Endometrium (tissue), 2 donors: ENCODE results near the gene DDX25.
"Not testable (repeated sequence)": the region's sequence is repeated elsewhere in the genome, so short reads cannot be mapped to it uniquely, and the experiment has no call there.

Source experiments
- FAIRE-seq: peaks from 2 replicates; lab custom pipeline; 2012; peaks lifted over from hg19 to GRCh38; lab: Jason Lieb, UNC
- donor health status: control.
- donor health status: control.

Gene DDX25

DNA sequence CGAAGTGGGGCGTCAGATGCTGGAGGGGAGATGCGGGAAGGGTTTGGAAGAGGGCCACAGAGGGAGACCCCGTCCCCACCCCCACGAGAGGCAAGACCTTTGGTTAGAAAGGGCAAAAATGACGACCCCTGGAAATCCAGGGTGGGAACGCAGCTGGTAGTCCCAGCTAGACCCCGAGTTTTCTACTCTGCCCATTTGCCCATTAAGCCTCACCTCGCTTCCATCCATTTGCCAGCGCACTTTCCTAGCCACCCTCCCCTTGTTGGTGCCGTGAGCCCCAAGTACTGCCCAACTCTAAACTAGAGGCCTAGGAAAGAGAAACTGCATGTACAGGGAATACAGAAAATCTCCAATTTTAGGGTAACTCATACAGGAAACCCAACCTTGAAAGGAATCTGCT, 370 bp downstream of the DDX25 start:
- FAIRE-seq, result no peak

DNA sequence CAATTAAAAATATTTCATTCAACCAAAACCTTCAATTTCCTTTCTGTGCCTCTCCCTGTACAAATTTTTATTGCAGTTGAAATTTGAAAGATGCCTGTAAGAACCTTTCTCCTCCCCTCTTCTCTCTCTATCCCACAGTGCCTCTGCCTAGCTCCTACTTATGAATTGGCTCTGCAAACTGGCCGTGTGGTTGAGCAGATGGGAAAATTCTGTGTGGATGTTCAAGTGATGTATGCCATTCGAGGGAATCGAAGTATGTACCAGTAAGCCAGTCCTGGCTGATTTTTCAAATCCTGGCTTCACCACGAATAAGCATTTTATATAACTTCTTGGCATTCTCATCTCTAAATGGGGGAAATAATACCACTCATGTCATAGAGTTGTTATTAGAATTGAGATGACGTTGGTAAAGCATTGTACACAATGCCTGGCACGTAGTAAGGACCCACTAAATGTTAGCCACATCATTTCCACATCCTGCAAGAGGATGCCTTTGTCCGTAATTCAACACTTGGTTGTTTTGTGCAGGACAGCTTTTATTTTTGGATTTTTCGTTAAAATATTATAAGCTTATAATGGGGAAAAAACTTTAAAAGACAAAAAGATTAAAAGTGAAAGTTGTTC, 6.0 kb downstream of the DDX25 start:
- FAIRE-seq, result no peak

DNA sequence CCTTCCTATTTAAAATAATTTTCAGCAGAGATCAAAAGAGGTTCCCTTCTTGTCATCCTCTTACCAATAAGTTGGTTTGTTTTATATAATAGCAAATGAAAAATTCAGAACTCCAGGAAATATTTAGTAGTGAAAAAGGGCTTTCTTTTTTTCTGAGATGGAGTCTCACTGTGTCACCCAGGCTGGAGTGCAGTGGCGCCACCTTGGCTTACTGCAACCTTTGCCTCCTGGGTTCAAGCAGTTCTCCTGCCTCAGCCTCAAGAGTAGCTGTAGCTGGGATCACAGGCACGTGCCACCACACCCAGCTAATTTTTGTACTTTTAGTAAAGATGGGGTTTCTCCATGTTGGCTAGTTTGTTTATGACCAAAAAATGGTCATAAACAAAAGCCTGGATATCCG, 10.3 kb downstream of the DDX25 start:
- FAIRE-seq, result not testable (repeated sequence)

DNA sequence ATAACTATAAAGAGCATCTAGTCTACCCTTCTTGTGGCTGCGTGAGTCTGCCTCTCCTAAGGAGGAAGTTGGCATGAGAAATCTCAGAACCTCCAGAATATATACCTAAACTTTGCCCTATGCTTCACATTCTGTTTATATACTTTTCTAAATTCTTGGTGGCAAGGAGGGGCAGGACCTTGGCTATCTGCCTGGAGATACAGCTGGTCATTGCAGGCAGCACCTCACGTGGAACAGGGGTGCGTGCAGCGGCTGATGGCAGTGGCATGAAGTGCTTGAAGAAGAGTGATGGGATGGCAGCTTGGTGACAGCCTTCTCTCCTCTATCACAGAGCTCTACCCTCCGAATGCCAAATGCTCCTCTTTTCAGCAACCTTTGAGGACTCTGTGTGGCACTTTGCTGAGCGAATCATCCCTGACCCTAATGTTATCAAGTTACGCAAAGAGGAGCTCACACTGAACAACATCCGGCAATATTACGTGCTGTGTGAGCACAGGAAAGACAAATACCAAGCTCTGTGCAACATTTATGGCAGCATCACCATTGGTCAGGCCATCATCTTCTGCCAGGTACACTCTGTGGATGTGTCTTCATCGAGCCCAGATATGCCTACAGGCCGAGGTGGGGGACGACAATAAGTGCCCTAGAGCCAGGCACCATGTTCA, 12.5 kb downstream of the DDX25 start:
- FAIRE-seq, result no peak

DNA sequence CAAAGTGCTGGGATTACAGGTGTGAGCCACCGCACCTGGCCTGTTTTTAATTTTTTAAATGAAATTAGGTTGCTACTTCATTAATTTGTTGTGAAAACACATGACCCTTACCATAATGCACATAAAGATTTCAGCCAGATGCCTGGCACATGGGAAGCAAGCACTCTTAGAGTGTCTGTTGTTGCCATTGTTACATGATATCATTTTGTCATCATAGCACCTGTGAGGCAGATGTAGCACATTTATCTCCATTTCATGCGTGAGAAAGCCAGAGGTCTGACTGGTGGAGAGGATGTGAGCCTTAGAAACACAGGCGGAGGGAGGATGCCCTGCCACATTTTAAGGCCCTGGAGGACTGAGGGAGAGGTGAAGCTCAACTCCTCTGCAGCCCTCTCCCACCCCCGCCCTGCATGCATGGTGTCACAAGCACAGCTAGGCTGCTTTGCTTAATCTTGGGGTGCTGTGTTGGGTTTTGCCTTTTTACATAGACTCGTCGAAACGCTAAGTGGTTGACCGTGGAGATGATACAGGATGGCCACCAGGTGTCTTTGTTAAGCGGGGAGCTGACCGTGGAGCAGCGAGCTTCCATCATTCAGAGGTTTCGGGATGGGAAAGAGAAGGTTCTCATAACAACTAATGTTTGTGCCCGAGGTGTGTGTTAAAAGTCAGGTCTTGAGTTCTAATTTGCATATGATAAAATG, 14.0 kb downstream of the DDX25 start:
- FAIRE-seq, result no peak

DNA sequence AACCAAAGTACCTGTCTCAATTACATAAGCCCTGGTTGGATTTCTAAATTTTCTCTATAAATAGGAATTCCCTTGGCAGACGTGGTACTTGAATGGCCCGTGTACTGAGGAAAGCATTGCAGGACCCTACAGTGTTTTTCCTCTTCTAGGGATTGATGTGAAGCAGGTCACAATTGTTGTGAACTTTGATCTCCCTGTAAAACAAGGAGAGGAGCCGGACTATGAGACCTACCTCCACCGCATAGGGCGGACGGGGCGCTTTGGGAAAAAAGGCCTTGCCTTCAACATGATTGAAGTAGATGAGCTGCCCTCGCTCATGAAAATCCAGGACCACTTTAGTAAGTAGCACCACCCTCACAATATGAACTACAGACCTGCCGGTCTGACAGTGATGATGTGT, 16.7 kb downstream of the DDX25 start:
- no peak for FAIRE-seq

DNA sequence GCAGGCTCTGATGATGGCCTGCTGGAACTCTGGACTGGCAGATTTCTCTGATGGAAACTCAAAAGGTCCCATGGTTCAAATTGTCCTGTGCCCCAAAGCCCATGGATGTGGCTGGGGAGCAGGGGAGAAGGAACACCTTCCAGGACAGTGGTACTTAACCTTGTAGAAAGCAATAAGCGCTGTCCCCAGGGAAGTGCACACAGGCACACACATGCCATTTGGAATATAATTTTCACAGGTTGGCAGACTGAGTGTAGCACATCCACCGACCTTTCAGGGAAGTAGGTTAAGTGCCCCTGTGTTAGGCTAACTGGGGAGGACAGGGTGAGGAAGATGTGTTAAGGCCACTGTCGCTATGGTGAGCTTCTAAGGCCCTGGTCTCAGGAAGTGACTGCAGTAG, 17.8 kb downstream of the DDX25 start:
- no peak for FAIRE-seq

DNA sequence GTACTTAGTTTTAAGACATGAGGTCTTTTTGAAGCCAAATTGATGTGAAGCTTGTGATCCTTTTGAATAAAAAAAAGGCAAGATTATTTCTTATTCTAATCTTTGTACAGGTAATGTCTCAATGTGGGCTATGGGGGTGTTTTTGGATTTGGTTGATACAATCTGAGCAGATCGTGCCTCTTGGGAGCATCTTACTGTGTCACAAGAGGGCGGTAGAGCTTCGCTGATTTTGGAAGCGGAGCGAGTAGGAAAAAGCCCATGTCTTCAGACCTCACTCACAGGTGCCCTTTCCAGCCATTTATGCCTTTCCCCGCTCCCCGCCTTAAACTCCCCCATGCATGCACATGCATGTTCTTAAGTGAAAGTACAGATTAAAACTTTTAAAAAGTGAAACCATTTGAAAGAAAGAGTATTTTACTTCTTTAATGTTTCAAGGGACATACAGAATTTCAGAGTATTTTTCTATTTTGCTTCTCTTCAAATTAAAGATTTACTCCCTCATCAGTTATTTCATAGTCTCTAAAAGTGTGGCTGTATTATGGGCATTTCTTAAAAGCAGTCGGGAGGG, 18.8 kb downstream of the DDX25 start:
- FAIRE-seq, result no peak

DNA sequence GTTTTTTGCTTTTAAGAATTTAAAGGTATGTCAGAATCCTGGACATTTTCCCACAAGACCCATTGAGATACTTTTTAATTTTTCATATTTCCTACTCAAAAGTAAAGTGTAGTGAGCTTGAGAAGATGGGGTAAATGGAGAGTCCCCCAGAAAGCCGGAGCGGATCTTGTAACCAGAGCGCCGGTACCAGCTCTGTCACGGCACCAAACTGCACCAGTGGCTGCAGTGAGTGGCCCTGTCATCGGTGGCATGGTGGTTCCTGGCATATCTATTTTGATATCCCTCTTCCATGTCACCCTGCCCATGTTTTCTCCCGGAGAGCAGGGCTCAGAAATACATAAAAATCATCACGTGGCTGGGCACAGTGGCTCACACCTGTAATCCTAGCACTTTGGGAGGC, 19.3 kb downstream of the DDX25 start:
- FAIRE-seq, result no peak

DNA sequence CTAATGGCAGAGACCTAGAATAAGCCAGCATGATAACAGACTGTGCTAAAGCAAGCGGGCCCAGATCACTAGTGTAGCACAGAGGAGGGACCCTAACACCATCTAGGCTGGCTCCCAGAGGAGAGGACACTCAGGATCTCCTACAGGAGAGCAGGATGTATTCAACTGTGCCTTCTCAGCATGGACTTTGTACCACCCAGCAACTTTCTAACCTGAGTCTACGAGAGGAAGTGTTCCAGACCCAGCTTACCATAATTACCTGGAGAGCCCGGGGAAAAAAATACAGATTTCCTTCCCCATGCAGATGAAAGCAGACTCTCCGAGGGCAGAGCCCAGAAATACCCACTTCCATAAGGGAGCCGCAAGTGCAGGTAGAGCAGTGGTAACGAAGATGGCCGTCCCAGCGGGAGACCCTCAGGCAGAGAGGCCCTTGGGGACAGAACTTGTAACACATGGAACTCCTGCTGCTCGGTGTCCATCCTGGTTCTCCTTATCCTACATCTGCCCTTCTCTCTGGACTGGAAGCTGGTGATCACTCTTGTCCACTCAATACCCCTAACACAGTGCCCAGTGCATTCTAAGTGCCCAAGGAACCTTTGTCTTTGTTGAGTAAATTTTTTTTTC, 20.2 kb downstream of the DDX25 start:
- no peak for FAIRE-seq

DNA sequence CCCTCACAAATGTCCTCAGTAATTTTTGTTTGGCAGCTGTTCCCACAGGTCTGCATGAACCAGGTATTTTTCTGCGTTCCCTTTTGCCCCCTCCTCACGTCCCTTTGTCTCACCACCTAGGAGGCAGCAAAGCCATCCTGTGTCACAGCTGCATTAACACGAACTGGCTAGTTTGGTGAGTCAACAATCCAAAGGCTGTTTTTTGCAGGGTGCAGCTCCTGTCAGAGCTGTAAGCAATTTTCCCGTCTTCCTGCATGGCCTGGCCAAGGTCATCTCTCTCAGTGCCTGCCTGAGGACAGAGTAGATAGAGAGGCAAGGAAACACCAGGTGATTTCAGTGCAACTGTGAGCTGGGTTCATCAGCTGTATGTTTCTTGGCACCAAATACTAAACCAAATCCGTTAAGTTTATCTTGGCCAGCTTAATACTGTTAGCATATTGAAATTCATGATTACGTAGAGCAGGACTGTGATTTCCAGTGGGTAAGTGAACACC, 21.0 kb downstream of the DDX25 start:
- no peak for FAIRE-seq

DNA sequence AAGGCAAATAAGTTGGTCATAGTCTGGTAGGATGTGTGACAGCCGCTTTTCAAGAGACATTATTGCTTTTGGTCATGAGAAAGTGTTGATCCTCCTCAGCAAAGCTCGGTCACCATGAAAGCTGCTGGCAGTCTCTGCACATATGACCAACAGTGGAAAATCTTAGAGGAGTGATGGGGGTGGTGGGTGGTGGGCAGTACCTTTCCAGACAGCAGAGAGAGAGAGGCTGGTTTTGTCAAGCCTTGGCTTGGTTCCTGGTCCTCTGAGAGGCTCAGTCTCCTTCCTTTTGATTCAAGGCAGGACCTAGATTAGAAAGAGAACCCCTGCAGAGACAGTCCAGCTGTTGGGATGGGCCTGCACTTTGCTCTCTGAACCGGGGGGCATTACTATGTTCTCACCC, 21.5 kb downstream of the DDX25 start:
- FAIRE-seq, result no peak

DNA sequence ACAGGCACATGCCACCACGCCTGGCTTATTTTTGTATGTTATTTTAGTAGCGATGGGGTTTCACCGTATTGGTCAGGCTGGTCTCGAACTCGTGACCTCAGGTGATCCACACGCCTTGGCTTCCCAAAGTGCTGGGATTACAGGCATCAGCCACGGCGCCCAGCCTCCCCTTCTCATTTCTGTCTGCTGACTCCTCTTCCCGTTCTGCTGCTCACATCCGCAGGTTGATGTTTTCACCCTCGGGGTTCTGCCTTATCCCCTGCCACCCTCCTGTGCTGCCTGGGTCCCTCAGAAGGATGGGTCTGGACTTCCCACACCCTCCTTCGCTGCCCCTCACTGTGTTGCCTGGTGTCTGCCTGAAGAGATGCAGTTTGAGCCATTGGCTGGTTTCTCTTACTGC, 22.4 kb downstream of the DDX25 start:
- FAIRE-seq, result no peak

DNA sequence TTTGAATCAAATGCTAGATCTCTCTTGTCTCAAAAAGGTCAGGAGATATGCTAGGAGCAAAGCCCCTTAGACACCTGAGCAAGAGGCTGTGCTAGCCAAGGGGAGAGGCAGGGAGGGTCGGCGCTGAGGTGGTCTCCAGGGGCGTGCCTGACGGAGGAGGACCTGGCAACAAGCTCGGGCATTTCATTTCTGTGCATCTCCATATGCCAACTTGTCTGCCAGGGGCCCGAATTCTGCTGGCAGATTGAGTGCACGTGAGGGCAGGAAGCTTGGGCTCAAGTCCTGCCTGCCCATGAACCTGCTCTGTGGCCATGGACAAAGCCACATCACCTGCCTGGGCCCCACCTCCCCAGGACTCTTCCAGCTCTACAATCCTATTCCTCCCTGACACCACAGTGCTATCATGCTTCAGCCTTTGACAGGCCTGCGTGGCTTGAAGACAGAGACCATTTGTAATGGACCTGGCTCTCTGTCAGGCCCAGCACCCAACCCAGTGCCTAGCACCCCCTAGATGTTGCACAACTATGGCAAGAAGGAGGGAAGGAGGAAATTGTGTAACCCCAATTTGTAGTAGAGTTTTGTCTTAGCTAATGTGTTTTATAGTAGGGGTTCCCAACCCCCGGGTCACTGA, 25.3 kb downstream of the DDX25 start:
- FAIRE-seq, result no peak

DNA sequence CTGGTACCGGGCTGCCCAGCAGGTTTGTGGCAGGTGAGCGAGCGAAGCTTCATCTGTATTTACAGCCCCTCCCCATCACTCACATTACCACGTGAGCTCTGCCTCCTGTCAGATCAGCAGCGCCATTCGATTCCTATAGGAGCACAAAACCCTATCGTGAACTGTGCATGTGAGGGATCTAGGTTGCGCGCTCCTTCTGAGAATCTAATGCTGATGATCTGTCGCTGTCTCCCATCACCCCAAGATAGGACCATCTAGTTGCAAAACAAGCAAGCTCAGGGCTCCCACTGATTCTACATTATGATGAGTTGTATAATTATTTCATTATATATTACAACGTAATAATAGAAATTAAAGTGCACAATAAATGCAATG, 25.8 kb downstream of the DDX25 start:
- FAIRE-seq, result no peak

DNA sequence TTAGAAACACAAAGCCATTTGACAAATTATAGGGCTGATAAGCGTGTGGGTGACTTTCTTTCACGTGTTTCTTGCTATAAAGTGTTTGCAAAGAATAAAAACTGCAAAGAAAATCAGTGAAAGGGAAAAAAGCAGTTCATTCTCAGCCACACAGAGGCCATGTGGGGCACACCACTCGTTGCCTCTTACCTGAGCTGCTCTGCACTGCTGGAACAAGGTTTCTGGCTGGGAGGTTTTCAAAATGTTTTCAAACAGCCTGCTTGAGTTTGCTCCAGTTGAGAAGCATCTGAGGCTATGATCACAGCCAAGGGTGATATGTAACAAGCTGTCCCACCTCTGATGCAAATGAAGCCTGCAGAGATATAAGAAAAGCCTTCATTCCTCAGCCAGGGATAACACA, 26.8 kb downstream of the DDX25 start:
- FAIRE-seq, result no peak

DNA sequence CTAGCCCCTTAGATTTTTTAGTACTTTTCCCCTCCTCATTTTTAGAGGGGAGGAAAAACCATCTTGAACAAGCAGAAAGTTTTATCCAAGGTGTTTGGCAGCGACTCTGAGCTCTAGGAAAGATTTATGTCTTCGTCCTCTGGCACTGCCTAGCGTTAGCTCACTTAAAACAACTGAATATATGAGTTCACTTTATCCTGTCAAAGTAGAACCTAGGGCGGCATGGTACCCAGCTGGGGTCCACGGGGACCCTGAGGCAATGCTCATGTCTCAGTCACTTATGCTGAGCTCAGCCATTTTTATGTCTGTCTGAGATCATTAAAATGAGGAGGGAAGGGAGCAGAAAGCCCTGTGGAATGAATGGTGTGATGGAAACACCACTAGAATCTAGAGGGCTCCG, 27.4 kb downstream of the DDX25 start:
- no peak for FAIRE-seq

DNA sequence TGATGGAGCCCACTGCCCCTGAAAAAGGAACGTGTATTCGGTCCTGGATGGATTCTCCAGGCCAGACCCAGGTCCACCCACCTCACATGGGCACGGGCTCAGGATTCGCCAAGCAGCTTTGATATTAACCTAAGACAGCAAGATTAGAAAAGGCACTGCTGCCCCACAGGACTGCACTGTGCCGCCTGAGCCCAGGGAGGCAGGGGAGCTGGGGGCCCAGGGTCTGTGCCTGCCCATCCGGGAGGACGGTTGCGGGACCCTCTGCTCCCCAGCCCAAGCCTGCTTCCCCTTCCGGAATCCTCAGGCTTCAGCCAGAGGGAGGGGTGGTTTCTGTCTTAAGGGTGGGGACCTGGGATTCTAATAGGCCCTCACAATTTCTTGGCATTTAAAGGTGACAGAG, 28.0 kb downstream of the DDX25 start:
- no peak for FAIRE-seq

DNA sequence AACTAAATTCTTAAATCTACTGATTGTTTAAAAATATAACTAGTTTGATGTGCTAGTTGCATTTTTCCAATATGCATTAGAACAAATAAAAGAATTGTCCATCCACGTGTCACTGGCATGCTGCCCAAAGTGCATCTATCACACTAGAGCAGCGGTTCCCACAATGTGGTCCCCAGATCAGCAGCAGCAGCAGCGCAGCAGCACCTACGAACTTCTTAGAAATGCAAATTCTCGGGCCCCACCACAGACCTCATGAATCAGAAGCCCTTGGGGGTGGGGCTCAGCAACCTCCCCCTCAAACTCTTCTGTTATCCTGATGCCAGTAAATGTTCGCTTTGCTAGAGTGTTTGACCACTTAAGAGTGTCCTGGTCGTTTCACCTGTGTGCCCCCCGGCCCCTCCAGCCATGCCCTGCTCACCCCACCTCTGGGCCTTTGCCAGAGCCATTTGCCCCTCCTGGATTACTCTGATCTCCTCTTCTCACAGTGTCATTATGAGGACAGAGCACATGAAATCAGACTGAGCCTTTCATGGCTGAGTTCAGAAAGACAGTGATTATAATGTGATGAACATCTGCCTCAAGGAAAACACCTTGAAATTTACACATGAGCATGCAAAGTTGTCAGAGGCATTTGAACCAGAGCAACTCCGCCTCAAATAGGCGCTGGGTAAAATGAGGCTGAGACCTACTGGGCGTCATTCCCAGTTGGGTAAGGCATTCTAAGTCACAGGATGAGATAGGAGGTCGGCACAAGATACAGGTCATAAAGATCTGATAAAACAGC, 28.9 kb downstream of the DDX25 start:
- no peak for FAIRE-seq

DNA sequence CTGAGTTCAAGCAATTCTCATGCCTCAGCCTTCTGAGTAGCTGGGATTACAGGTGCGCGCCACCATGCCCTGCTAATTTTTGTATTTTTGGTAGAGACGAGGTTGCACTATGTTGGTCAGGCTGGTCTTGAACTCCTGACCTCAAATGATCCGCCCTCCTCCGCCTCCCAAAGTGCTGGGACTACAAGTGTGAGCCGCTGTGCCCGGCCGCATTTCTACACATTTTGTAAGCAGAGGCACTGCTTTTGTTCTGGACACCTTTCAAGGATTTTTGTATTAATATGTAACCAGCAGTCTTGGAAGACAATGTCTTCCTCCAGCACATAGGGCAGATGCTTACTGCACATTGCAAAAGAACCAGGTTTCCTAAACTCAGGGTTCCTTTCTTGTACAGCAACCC, 30.2 kb downstream of the DDX25 start:
- no peak for FAIRE-seq

DNA sequence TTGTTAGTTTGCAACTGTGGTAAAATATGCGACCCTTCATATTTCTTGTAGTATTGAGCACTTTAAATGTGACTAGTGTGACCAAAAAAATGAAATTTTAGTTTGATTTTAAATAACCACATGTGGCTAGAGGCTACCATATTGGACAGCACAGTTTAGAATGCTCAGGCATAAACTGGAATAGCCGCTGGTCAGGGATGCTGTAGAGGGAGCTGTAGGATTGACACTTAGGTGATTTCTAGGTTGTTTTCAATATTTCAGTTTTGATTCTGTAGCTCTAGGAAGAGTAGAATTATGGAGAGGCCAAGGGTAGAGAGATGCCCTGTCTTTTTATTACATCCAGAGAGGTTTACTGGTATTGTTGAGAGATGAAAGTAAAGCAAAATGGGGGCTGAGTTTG, 30.7 kb downstream of the DDX25 start:
- no peak for FAIRE-seq
